ENCODE data around the gene SPAG16.
"Not testable (repeated sequence)": the region's sequence is repeated elsewhere in the genome, so short reads cannot be mapped to it uniquely, and the experiment has no call there.

Gene SPAG16

GRCh38 chr2:213408426-213409070 is 124.3 kb downstream of the SPAG16 start:
- not testable (repeated sequence) for DNase-seq (ENCODE audit: low read depth)

GRCh38 chr2:213410687-213411086 is 126.4 kb downstream of the SPAG16 start:
- not testable (repeated sequence) for DNase-seq (ENCODE audit: low read depth)

GRCh38 chr2:213411582-213412289 is 127.5 kb downstream of the SPAG16 start:
- DNase-seq (ENCODE audit: low read depth): no peak

GRCh38 chr2:213415093-213415492 is 130.8 kb downstream of the SPAG16 start:
- no peak for DNase-seq (ENCODE audit: low read depth)

- no peak for DNase-seq (ENCODE audit: low read depth)
These were observed 132.6 kb downstream of the SPAG16 start for GRCh38 chr2:213416832-213417231.

GRCh38 chr2:213419980-213420379 is 135.7 kb downstream of the SPAG16 start:
- DNase-seq (ENCODE audit: low read depth): no peak

- no peak for DNase-seq (ENCODE audit: low read depth)
These were observed 136.6 kb downstream of the SPAG16 start for GRCh38 chr2:213420828-213421385.

- DNase-seq (ENCODE audit: low read depth): no peak
These were observed 137.9 kb downstream of the SPAG16 start for GRCh38 chr2:213422211-213422610.

GRCh38 chr2:213425618-213426017 is 141.4 kb downstream of the SPAG16 start:
- DNase-seq (ENCODE audit: low read depth): no peak

- no peak for DNase-seq (ENCODE audit: low read depth)
These were observed 145.3 kb downstream of the SPAG16 start for GRCh38 chr2:213429516-213429915.

GRCh38 chr2:213443921-213444320 is 159.7 kb downstream of the SPAG16 start:
- DNase-seq (ENCODE audit: low read depth): no peak

GRCh38 chr2:213451542-213452239 is 167.4 kb downstream of the SPAG16 start:
- DNase-seq (ENCODE audit: low read depth): no peak

GRCh38 chr2:213455316-213456008 is 171.2 kb downstream of the SPAG16 start:
- no peak for DNase-seq (ENCODE audit: low read depth)

- DNase-seq (ENCODE audit: low read depth): no peak
These were observed 191.2 kb downstream of the SPAG16 start for GRCh38 chr2:213475433-213475832.

- DNase-seq (ENCODE audit: low read depth): no peak
These were observed 192.4 kb downstream of the SPAG16 start for GRCh38 chr2:213476641-213477040.

GRCh38 chr2:213490087-213490486 is 205.8 kb downstream of the SPAG16 start:
- no peak for DNase-seq (ENCODE audit: low read depth)

GRCh38 chr2:213491376-213491775 is 207.1 kb downstream of the SPAG16 start:
- DNase-seq (ENCODE audit: low read depth): no peak

GRCh38 chr2:213496226-213496625 is 212.0 kb downstream of the SPAG16 start:
- DNase-seq (ENCODE audit: low read depth): no peak

- DNase-seq (ENCODE audit: low read depth): no peak
These were observed 216.6 kb downstream of the SPAG16 start for GRCh38 chr2:213500881-213501280.

GRCh38 chr2:213524164-213524563 is 239.9 kb downstream of the SPAG16 start:
- no peak for DNase-seq (ENCODE audit: low read depth)

- no peak for DNase-seq (ENCODE audit: low read depth)
These were observed 253.3 kb downstream of the SPAG16 start for GRCh38 chr2:213537579-213537978.

GRCh38 chr2:213544940-213545339 is 260.7 kb downstream of the SPAG16 start:
- no peak for DNase-seq (ENCODE audit: low read depth)
